ENCODE results near the gene RMND5A. TPM values are rescaled to one million over a fixed set of nuclear protein-coding genes. Genes with fewer than 3 reads are reported as not detected.

The RMND5A gene
- total and polyA plus RNA-seq, 12 donors, result 23.4 to 152 (median 105) TPM

GRCh38 chr2:86751778-86752177, 31.7 kb downstream of the RMND5A start:
- H3K4me3 ChIP-seq, result no peak overlapping the region
- no peak for TF ChIP-seq CTCF (IDR thresholded peaks at IDR 0.05)
- ATAC-seq (peak in 1 of 8 donors; percentile 59), DNase-seq (no peak)
- H3K9me3 ChIP-seq, result peaks cover 0 to 19% (median 10%) of the 10 kb centered on the region in 11 donors
- intact Hi-C loops (cut with DNase I), result loop anchor here in 2 of 10 donors (10.0 kb wide), 2 partner anchors 47 to 127 kb away; partner anchors contain the start of gene RNF103 (in 1 of the 2)
- no peaks in the 10 kb centered on the region for H3K27me3 ChIP-seq
- H3K36me3 ChIP-seq, result peaks cover 0 to 60% (median 25%) of the 10 kb centered on the region in 9 donors
- H3K4me1 ChIP-seq, result peaks cover 0 to 48% (median 23%) of the 10 kb centered on the region in 9 donors
- 50 to 65% methylated on average over 1 of the region's 1 CpG for WGBS, 2 donors
- no peak overlapping the region for H3K27ac ChIP-seq

GRCh38 chr2:86752934-86753333, 32.8 kb downstream of the RMND5A start:
- no peak overlapping the region for H3K4me3 ChIP-seq
- intact Hi-C loops (cut with DNase I), result loop anchor here in 2 of 10 donors (10.0 kb wide), 2 partner anchors 48 to 128 kb away; partner anchors contain the start of gene RNF103 (in 1 of the 2)
- H3K27ac ChIP-seq, result no peak overlapping the region
- H3K4me1 ChIP-seq, result peaks cover 0 to 43% (median 18%) of the 10 kb centered on the region in 9 donors
- H3K36me3 ChIP-seq, result peaks cover 0 to 60% (median 25%) of the 10 kb centered on the region in 9 donors
- no peak for ATAC-seq
- TF ChIP-seq CTCF (IDR thresholded peaks at IDR 0.05), result no peak
- no peaks in the 10 kb centered on the region for H3K27me3 ChIP-seq
- peaks cover 0 to 19% (median 10%) of the 10 kb centered on the region in 11 donors for H3K9me3 ChIP-seq
- no peak for DNase-seq
- WGBS, 2 donors, result 95% methylated on average over 3 of the region's 3 CpGs

- no peak for TF ChIP-seq CTCF (IDR thresholded peaks at IDR 0.05)
- H3K9me3 ChIP-seq, result peaks cover 0 to 19% (median 10%) of the 10 kb centered on the region in 11 donors
- ATAC-seq (no peak), DNase-seq (no peak)
- no peak overlapping the region for H3K27ac ChIP-seq
- peaks cover under 1 to 40% (median 15%) of the 10 kb centered on the region in 9 donors for H3K4me1 ChIP-seq
- H3K4me3 ChIP-seq, result no peak overlapping the region
- peaks cover 0 to 60% (median 25%) of the 10 kb centered on the region in 9 donors for H3K36me3 ChIP-seq
- intact Hi-C loops (cut with DNase I), result loop anchor here in 2 of 10 donors (10.0 kb wide), 2 partner anchors 49 to 129 kb away; partner anchors contain the start of gene RNF103 (in 1 of the 2)
- H3K27me3 ChIP-seq, result no peaks in the 10 kb centered on the region
These were observed 33.5 kb downstream of the RMND5A start for GRCh38 chr2:86753606-86754005.

- ATAC-seq, result no peak
- peaks cover 0 to 53% (median 14%) of the 10 kb centered on the region in 9 donors for H3K36me3 ChIP-seq
- peak overlapping the region in 1 of 10 donors; percentile 38 for H3K27ac ChIP-seq
- H3K27me3 ChIP-seq, result no peaks in the 10 kb centered on the region
- H3K9me3 ChIP-seq, result no peaks in the 10 kb centered on the region
- H3K4me1 ChIP-seq, result peaks cover 2 to 45% (median 16%) of the 10 kb centered on the region in 9 donors
- DNase-seq, result no peak
- 85 to 93% methylated on average over 3 of the region's 3 CpGs for WGBS, 2 donors
- intact Hi-C loops (cut with DNase I), result loop anchor here in 2 of 10 donors (5.0 to 10.0 kb wide), 3 partner anchors 51 to 134 kb away; partner anchors contain the start of gene RNF103 (in 1 of the 2)
- H3K4me3 ChIP-seq, result no peak overlapping the region
- no peak for TF ChIP-seq CTCF (IDR thresholded peaks at IDR 0.05)
These were observed 38.3 kb downstream of the RMND5A start for GRCh38 chr2:86758405-86758804.

All from heart right ventricle (tissue), 16 donors.